SK-N-MC (cell line): ENCODE data around the gene SOD2.

ENCODE experiments used
- EZH2 ChIP-seq: fragments of 200-600 bp; sonication (generic); IDR thresholded peaks from one replicate; pipeline ENCODE4 v1.6.1; 2017; ENCODE audit warnings: antibody characterized with exemption
- POLR2AphosphoS5 ChIP-seq: IDR thresholded peaks from 2 replicates; pipeline ENCODE4 v1.6.1; 2012; ENCODE audit warnings: mild to moderate bottlenecking, low read depth, low read length, borderline replicate concordance

DNA sequence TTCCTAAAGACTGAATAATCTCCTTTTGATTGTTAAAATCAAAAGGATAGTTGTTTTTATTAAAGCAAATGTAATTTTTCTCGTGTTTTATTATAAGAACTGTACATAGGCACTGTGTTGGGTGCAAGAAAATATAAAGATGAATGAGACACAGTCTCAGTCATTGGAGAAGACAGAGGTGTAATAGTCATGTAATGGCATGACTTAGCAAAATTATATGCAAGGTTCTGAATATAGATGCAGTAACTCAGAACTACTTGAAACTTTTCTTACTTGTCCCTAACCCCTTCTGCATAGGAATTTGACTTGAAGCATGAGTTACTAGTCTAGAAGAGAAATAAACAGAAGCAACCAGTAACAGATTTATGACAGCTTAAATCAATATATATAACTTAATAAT is 49.1 kb upstream of the SOD2 start:
- no peak for TF ChIP-seq EZH2
- TF ChIP-seq POLR2AphosphoS5, result no peak
